Uterus (tissue), 4 donors: ENCODE results near the gene GSE1. TPM values are rescaled to one million over a fixed set of nuclear protein-coding genes. Genes with fewer than 3 reads are reported as not detected.

ENCODE experiments used
- DNase-seq, 2 donors: peaks; one replicate each; pipeline ENCODE4 v3.0.0-alpha.2; 2019 to 2020
- H3K27ac ChIP-seq, 2 donors: fragments of 200-600 bp; sonication (generic); 1 replicate in 1 of 2; 2 replicates in 1 of 2; pipeline ENCODE4 v1.5.1; 2016 to 2018
- H3K27me3 ChIP-seq, 2 donors: fragments of 200-600 bp; sonication (generic); one replicate each; pipeline ENCODE4 v1.5.1; 2018 to 2019; ENCODE audit warnings: control low read depth in 1 of 2
- H3K36me3 ChIP-seq, 2 donors: fragments of 200-600 bp; sonication (generic); one replicate each; pipeline ENCODE4 v1.5.1; 2019; ENCODE audit warnings: control low read depth in 1 of 2
- H3K4me1 ChIP-seq, 2 donors: fragments of 200-600 bp; sonication (generic); one replicate each; pipeline ENCODE4 v1.5.1; 2018 to 2019; ENCODE audit warnings: control low read depth in 1 of 2
- H3K4me3 ChIP-seq, 2 donors: fragments of 200-600 bp; sonication (generic); 1 replicate in 1 of 2; 2 replicates in 1 of 2; pipeline ENCODE4 v1.5.1; 2018 to 2019; ENCODE audit warnings: mild to moderate bottlenecking in 1 of 2
- H3K9me3 ChIP-seq, 2 donors: fragments of 200-600 bp; sonication (generic); one replicate each; pipeline ENCODE4 v1.5.1; 2019; ENCODE audit warnings: control low read depth in 1 of 2
- POLR2A ChIP-seq, 2 donors: fragments of 450-650 bp; IDR thresholded peaks; one replicate each; pipeline ENCODE4 v1.6.1; 2016; ENCODE audit warnings: antibody characterized with exemption in 2 of 2, mild to moderate bottlenecking in 1 of 2, moderate library complexity in 1 of 2
- intact Hi-C: fragments of 100-400 bp; cut with DNase I; formaldehyde crosslinking; loops from one replicate; pipeline ENCODE4 v1.15.1; 2023; ENCODE audit warnings: low total_unique reads
- total RNA-seq, 4 donors: library from RNA; depleted of rRNA in 3 of 4; stranded (reverse); fragments of >200 nt in 3 of 4; gene quantifications; one replicate each; pipeline versions ENCODE4 v1.1.0 to v1.2.4, GENCODE V29; 2014 to 2023
- TF ChIP-seq, protein P1 (sequence below), 4 experiments: fragments of 200-600 bp in 2 of 4; fragments of 450-650 bp in 2 of 4; sonication (generic) in 2 of 4; IDR thresholded peaks; one replicate each; pipeline ENCODE4 v1.5.1; 2016 to 2019; ENCODE audit warnings: antibody characterized with exemption in 4 of 4, mild to moderate bottlenecking in 2 of 4, moderate library complexity in 1 of 4
- donor health status: DM: yes; HTN: yes; CAD: no.

GSE1 gene
- total RNA-seq, 4 donors from 2014 or later: 32.6 to 128 (median 73.9) TPM

DNA sequence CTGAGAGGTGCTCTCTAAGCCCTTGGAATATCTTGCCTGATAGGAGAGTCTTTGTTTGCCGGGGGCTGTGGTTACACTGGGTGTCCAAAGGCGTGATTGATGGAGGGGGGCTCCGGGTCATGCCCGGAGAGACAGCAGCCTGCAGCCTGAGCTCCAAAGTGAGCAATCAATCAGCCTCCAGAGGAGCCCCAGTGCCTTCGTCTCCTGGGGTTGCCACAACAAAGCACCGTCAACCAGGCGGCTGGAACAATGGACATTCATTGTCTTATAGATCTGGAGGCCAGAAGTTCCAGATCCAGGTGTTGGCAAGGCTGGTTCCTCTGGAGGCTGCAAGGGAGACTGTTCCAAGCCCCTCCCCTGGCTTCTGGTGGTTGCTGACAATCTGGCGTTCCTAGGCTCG lies 99.7 kb downstream of the GSE1 start:
- no peaks in the 10 kb centered on the region for H3K9me3 ChIP-seq
- no peak for TF ChIP-seq POLR2A (IDR thresholded peaks at IDR 0.05)
- TF ChIP-seq, protein P1, sequence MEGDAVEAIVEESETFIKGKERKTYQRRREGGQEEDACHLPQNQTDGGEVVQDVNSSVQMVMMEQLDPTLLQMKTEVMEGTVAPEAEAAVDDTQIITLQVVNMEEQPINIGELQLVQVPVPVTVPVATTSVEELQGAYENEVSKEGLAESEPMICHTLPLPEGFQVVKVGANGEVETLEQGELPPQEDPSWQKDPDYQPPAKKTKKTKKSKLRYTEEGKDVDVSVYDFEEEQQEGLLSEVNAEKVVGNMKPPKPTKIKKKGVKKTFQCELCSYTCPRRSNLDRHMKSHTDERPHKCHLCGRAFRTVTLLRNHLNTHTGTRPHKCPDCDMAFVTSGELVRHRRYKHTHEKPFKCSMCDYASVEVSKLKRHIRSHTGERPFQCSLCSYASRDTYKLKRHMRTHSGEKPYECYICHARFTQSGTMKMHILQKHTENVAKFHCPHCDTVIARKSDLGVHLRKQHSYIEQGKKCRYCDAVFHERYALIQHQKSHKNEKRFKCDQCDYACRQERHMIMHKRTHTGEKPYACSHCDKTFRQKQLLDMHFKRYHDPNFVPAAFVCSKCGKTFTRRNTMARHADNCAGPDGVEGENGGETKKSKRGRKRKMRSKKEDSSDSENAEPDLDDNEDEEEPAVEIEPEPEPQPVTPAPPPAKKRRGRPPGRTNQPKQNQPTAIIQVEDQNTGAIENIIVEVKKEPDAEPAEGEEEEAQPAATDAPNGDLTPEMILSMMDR (IDR thresholded peaks at IDR 0.05): no peak
- no peak overlapping the region for H3K27ac ChIP-seq
- H3K4me3 ChIP-seq: no peak overlapping the region
- intact Hi-C loops: loop anchor here (10.0 kb wide), 1 partner anchor 438 kb away; no protein-coding TSS in a partner anchor
- no peaks in the 10 kb centered on the region for H3K27me3 ChIP-seq
- no peaks in the 10 kb centered on the region for H3K36me3 ChIP-seq
- no peaks in the 10 kb centered on the region for H3K4me1 ChIP-seq
- DNase-seq: no peak

DNA sequence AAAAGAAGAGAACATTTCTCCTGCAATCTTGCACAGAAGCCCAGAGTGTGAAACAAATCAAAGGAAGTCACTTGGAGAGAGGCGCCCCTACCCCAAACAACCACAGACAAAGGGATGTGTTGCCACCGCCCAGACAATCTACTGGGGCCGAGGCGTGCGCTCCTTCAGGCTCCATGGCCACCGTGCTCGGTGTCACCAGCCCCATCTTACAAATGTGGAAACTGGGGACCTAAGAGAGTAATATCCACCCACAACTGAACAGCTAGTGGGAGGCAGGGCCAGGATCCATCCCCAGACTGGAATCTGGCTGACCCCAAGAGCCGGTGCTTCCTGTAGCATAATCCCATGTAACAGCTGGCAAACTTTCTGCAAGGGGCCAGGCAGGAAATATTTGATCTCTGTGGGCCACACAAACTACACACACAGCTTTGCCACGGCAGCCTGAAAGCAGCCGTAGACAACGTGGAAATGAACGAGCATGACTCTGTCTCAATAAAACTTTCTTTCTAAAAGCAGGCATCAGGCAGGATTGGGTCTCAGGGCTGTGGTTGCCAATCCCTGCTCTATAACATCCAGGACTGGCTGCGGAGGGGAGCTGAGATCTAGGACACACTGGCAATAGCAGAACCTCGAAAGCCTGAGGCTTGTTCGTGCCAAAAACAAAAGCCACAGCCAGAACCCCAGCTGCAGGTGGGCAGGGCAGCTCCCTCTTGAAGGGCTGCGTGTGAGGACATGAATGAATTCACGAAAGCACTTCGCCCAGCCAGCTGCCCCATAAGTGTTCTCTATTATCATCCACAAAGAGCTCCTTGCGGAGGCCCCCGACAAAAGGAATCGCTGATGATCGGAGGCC lies 102.3 kb downstream of the GSE1 start:
- no peak for DNase-seq
- H3K27ac ChIP-seq: no peak overlapping the region
- no peak overlapping the region for H3K4me3 ChIP-seq
- no peaks in the 10 kb centered on the region for H3K27me3 ChIP-seq
- no peaks in the 10 kb centered on the region for H3K9me3 ChIP-seq
- no peaks in the 10 kb centered on the region for H3K36me3 ChIP-seq
- intact Hi-C loops: loop anchor here (10.0 kb wide), 1 partner anchor 441 kb away; no protein-coding TSS in a partner anchor
- TF ChIP-seq POLR2A (IDR thresholded peaks at IDR 0.05): no peak
- TF ChIP-seq, protein P1 (IDR thresholded peaks at IDR 0.05): no peak
- H3K4me1 ChIP-seq: no peaks in the 10 kb centered on the region

DNA sequence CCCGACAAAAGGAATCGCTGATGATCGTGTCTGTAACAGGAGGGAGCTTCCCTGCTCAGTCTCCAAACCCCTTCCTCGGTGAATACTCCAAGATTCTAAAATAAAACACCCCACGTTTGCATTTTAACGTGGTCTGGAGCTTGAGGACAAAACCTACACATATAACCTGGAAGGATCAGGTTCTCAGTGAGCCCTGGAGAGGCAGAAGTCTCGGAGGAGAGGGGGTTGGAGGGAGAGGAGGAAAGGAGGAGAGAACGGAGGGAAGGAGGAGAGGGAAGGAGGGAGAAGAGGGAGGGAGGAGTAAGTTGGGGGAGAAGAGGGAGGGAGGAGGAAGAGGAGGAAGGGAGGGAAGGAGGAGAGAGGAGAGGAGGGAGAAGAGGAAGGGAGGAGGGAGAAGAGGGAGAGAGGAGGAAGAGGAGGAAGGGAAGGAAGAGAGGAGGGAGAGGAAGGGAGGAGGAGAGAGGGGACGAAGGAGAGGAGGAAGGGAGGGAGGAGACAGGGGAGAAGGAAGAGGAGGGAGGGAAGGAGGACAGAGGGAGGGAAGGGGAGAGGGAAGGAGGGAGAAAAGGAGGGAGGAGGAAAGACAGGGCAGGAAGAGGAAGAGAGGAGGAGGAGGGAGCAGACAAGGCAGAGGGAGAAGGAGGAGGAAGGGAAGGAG lies 103.0 kb downstream of the GSE1 start:
- no peaks in the 10 kb centered on the region for H3K4me1 ChIP-seq
- H3K27me3 ChIP-seq: no peaks in the 10 kb centered on the region
- TF ChIP-seq POLR2A (IDR thresholded peaks at IDR 0.05): no peak
- TF ChIP-seq, protein P1 (IDR thresholded peaks at IDR 0.05): no peak
- intact Hi-C loops: loop anchor here (10.0 kb wide), 1 partner anchor 441 kb away; no protein-coding TSS in a partner anchor
- no peaks in the 10 kb centered on the region for H3K36me3 ChIP-seq
- H3K4me3 ChIP-seq: no peak overlapping the region
- DNase-seq: no peak
- no peaks in the 10 kb centered on the region for H3K9me3 ChIP-seq
- H3K27ac ChIP-seq: no peak overlapping the region

DNA sequence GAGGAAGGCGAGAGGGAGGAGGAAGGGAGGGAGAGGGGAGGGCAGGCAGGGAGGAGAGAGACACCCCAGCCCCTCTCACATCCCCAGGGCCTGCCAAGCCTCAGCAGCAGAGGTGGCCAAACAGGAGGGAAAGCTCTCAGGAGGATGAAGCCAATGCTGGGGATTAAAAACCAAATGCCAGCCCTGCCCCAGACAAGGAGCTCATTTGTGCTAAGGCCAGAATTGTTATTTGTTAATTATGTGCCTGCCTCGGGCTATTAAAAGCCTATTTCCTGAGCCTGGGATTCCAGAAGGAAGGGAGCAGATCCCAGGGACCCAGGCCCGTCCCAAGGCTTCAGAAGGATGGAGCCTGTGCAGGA lies 103.5 kb downstream of the GSE1 start:
- Histone ChIP-seq H3K4me1 (no peaks in the 10 kb centered on the region), H3K27me3 (no peaks in the 10 kb centered on the region), H3K9me3 (no peaks in the 10 kb centered on the region), H3K27ac (no peak overlapping the region), H3K4me3 (no peak overlapping the region), H3K36me3 (no peaks in the 10 kb centered on the region)
- TF ChIP-seq, protein P1 (IDR thresholded peaks at IDR 0.05): no peak
- no peak for TF ChIP-seq POLR2A (IDR thresholded peaks at IDR 0.05)
- DNase-seq: no peak
- intact Hi-C loops: loop anchor here (10.0 kb wide), 1 partner anchor 442 kb away; no protein-coding TSS in a partner anchor
